Kidney epithelial cell (primary cell): ENCODE data around the gene LGI2. TPM values are rescaled to one million over a fixed set of nuclear protein-coding genes. Genes with fewer than 3 reads are reported as not detected.

Source experiments
- DNase-seq: peaks from one replicate; pipeline ENCODE4 v3.0.0-alpha.2; 2010; ENCODE audit warnings: low read depth
- H3K27me3 ChIP-seq: 2 replicates; pipeline ENCODE4 v1.6.0; 2011; ENCODE audit warnings: low read length; ENCODE audit not compliant: control insufficient read depth, insufficient read depth
- H3K36me3 ChIP-seq: 2 replicates; pipeline ENCODE4 v1.5.1; 2011; ENCODE audit warnings: low read length; ENCODE audit not compliant: control insufficient read depth, insufficient read depth
- H3K4me3 ChIP-seq: 2 replicates; pipeline ENCODE4 v1.5.1; 2011; ENCODE audit warnings: low read depth, mild to moderate bottlenecking, control low read depth, low read length
- total RNA-seq: library from RNA; depleted of rRNA; stranded (reverse); fragments of >200 nt; gene quantifications from 2 replicates; pipeline ENCODE4 v1.2.3, GENCODE V29; 2015
- TF ChIP-seq, protein P1 (sequence below): IDR thresholded peaks from 2 replicates; pipeline ENCODE4 v1.5.1; 2011; ENCODE audit warnings: mild to moderate bottlenecking, moderate library complexity, low read length, control low read depth, inconsistent platforms; ENCODE audit not compliant: insufficient read depth, poor library complexity, severe bottlenecking

Gene LGI2
- total RNA-seq, 1 donor from 2014 or later: 0.25 TPM

DNA sequence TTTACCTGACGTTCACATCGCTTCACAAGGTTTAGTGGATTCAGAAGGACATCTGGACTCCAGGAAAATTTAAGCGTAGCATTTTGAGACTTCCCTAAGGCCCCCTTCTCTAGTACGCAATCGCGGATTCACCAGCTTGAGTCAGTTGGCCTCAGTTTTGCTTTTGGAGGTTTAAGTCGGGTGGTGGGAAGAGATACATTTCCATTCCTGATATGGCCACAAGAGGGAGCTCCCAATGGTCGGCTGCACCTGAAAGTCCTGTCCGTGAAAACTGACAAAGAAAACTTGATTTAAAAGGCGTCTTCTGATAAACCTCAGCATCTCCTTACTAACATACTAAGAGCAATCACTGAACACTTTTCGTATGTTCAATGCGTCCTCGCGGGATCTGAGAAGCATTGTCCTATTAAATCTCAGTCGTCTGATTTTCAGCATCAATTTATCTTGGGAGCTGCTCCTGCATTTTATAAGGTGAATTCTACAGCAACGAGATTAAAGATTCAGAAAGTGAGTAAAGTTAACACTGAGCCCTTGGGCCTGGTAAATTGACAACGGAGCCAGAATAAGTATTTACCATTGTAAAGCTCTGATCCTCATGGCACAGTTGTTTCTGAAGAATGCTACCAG, 50.6 kb downstream of the LGI2 start:
- no peak for DNase-seq
- Histone ChIP-seq H3K36me3 (no peaks in the 10 kb centered on the region), H3K27me3 (peaks cover 8% of the 10 kb centered on the region), H3K4me3 (no peak overlapping the region)
- TF ChIP-seq, protein P1, sequence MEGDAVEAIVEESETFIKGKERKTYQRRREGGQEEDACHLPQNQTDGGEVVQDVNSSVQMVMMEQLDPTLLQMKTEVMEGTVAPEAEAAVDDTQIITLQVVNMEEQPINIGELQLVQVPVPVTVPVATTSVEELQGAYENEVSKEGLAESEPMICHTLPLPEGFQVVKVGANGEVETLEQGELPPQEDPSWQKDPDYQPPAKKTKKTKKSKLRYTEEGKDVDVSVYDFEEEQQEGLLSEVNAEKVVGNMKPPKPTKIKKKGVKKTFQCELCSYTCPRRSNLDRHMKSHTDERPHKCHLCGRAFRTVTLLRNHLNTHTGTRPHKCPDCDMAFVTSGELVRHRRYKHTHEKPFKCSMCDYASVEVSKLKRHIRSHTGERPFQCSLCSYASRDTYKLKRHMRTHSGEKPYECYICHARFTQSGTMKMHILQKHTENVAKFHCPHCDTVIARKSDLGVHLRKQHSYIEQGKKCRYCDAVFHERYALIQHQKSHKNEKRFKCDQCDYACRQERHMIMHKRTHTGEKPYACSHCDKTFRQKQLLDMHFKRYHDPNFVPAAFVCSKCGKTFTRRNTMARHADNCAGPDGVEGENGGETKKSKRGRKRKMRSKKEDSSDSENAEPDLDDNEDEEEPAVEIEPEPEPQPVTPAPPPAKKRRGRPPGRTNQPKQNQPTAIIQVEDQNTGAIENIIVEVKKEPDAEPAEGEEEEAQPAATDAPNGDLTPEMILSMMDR: peak; percentile 85

DNA sequence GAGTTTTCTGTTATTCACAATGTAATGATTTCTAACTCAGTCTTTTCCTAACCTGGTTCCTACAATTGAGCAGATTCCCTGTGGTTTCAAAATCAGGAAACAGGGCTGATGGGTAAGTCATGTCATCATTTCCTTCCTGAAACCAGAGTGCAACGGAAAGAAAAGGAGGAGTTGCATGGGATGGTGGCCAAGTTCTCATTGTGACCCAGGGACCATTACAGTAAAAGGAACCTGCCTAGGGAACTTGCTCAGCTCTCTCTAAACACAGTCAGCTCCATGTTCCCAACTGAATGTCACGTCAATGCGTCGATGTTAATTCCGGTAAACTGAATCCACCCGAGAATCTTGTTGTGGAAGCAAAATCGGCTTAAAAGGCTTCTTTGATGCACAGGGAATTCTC, 51.2 kb downstream of the LGI2 start:
- TF ChIP-seq, protein P1: no peak
- Histone ChIP-seq H3K4me3 (no peak overlapping the region), H3K27me3 (peaks cover 8% of the 10 kb centered on the region), H3K36me3 (no peaks in the 10 kb centered on the region)
- DNase-seq: no peak

DNA sequence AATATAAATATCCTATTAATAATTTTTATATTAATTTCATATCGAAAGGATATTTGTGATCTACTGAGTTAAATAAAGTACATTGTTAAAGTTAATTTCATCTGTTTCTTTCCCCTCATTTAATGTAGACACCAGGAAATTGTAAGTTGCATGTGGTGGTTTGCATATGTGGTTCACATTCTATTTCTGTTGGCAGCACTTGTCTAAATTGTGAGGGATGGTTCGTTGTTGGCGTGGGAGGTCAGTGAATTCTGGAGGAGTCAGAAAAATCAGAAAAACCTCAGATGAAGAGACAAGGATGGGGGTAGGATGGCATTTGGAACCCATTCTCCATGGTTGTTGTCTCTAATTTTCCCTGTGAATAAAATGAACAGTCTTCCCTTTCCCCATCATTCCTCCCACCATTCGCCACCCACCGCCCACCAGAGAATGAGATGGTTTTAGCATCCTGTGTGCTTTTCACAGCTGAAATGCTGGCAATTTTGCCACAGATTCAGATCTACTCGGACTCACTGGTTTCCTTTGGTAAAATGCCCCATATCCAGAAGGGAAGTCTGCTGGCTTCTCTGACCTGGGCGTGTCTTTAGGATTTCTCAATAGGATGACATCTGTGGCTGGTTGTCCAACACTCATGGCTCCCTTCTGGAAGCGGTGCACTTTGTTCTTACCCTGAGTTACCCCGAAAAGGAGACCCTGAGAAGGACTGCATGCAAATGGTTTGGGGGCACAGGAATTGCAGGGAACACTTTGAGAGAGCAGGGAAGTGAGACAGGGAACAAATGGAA, 52.3 kb downstream of the LGI2 start:
- DNase-seq: no peak
- H3K4me3 ChIP-seq: no peak overlapping the region
- TF ChIP-seq, protein P1: no peak
- peaks cover 8% of the 10 kb centered on the region for H3K27me3 ChIP-seq
- H3K36me3 ChIP-seq: no peaks in the 10 kb centered on the region

DNA sequence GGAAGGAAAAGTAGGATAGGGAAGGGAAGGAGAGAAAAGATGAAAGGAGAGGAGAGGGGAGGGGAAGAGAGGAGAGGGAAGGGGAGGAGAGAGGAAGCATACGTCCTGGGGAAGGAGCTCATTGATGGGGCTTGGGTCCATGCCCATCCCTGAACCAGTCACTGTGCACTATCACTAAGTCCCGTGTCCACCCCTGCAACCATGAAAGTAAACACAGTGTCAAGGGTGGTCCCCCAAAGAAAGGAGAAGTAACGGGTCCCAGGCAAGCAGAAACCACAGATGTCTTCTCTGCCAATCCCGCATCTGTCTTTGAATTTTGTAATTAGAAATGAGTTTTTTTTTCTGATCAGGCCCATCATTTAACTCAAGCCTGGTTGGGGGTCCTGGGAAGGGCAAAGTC, 55.2 kb downstream of the LGI2 start:
- Histone ChIP-seq H3K36me3 (no peaks in the 10 kb centered on the region), H3K4me3 (no peak overlapping the region), H3K27me3 (peaks cover 8% of the 10 kb centered on the region)
- TF ChIP-seq, protein P1: no peak
- DNase-seq: no peak

DNA sequence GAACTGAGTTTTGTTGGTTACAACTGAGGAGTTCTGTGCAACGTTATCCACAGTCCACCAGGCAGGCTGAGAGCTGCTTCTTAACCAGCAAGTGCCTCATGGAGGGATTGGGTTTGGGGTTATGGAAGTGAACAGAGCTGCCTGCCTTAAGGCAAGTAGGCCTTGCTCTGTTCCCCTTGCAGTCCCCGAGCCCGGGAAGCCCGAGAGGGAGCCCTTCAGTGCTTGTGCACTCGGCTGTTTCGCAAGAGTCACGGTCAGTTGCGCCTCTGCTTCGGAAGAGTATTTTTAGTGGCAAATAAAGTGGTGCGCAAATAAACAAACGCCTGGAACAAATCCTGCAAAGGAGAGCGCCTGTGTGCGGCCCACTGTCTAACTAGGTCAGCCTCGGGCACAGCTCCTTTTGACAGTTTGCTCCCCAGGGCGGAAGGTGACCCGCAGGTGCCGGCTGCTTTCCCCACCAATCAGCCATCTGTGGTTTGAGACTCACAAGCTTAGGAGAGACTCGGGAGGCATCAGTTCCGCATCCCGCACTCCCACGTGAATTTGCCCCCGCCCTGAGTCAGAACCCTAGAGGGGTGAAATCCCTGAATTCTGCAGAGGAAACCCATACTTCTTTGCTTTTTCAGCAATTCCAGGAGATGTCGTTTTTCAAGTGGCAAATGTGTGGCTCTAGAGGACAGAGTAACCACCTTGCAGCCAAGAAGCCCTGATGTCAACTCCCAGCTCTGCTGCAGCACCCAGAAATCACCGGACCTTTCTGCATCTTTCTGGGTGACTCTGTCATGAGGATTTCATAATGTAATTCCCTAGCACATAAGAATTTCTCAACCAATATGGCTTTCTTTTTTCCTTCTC, 56.8 kb downstream of the LGI2 start:
- TF ChIP-seq, protein P1: no peak
- no peaks in the 10 kb centered on the region for H3K36me3 ChIP-seq
- peak; percentile 80 for DNase-seq

More for the DNA sequence above, 56.8 kb downstream of the LGI2 start:
- H3K4me3 ChIP-seq: no peak overlapping the region
- peaks cover 8% of the 10 kb centered on the region for H3K27me3 ChIP-seq
